HepG2 (cell line): ENCODE measurements around the gene NEDD8. TPM values are rescaled to one million over a fixed set of nuclear protein-coding genes. Genes with fewer than 3 reads are reported as not detected.

Experiments
- DR1 ChIP-seq: sonication (generic); formaldehyde crosslinking; IDR thresholded peaks from 2 replicates; pipeline ENCODE4 v1.8.0; 2021; ENCODE audit warnings: mild to moderate bottlenecking, missing genetic modification reagents, inconsistent platforms
- ELF3 ChIP-seq: IDR thresholded peaks from 2 replicates; pipeline ENCODE4 v1.6.1; 2016; ENCODE audit warnings: missing genetic modification reagents, missing compliant biosample characterization
- FOSL2 ChIP-seq: sonication (generic); formaldehyde crosslinking; IDR thresholded peaks from 2 replicates; pipeline ENCODE4 v1.4.0; 2020; ENCODE audit warnings: missing genetic modification reagents
- FOXC1 ChIP-seq: sonication (generic); formaldehyde crosslinking; IDR thresholded peaks from 2 replicates; pipeline ENCODE4 v1.8.0; 2022; ENCODE audit warnings: mild to moderate bottlenecking, missing genetic modification reagents, borderline replicate concordance
- GABPB1 ChIP-seq: IDR thresholded peaks from 2 replicates; pipeline ENCODE4 v1.6.1; 2016; ENCODE audit warnings: mild to moderate bottlenecking, missing genetic modification reagents, moderate library complexity, missing compliant biosample characterization
- GFI1 ChIP-seq: sonication (generic); formaldehyde crosslinking; IDR thresholded peaks from 2 replicates; pipeline ENCODE4 v1.5.0; 2020; ENCODE audit warnings: missing genetic modification reagents, mild to moderate bottlenecking, borderline replicate concordance
- GLMP ChIP-seq: sonication (generic); formaldehyde crosslinking; IDR thresholded peaks from 2 replicates; pipeline ENCODE4 v1.9.0; 2021; ENCODE audit warnings: missing genetic modification reagents, mild to moderate bottlenecking, borderline replicate concordance
- HDAC1 ChIP-seq: sonication (generic); formaldehyde crosslinking; IDR thresholded peaks from 2 replicates; pipeline ENCODE4 v1.5.1; 2020; ENCODE audit warnings: mild to moderate bottlenecking, missing genetic modification reagents
- KDM5A ChIP-seq: fragments of 200-600 bp; sonication (generic); IDR thresholded peaks from 2 replicates; pipeline ENCODE4 v1.7.0; 2018; ENCODE audit warnings: antibody characterized with exemption, mild to moderate bottlenecking, low read length, borderline replicate concordance
- KLF13 ChIP-seq: sonication (generic); formaldehyde crosslinking; IDR thresholded peaks from 2 replicates; pipeline ENCODE4 v1.4.0; 2020; ENCODE audit warnings: mild to moderate bottlenecking, missing genetic modification reagents
- ONECUT2 ChIP-seq: sonication (generic); formaldehyde crosslinking; IDR thresholded peaks from 2 replicates; pipeline ENCODE4 v1.4.0; 2020; ENCODE audit warnings: missing genetic modification reagents
- PHF8 ChIP-seq: sonication (generic); formaldehyde crosslinking; IDR thresholded peaks from 2 replicates; pipeline ENCODE4 v1.5.0; 2020; ENCODE audit warnings: missing genetic modification reagents
- POGK ChIP-seq: sonication (generic); formaldehyde crosslinking; conservative IDR thresholded peaks from 2 replicates; pipeline ENCODE4 v1.8.0; 2022; ENCODE audit warnings: mild to moderate bottlenecking, moderate library complexity, missing genetic modification reagents
- PRDM4 ChIP-seq: sonication (generic); formaldehyde crosslinking; IDR thresholded peaks from 2 replicates; pipeline ENCODE4 v1.9.0; 2021; ENCODE audit warnings: missing genetic modification reagents, borderline replicate concordance
- SETDB1 ChIP-seq: sonication (generic); formaldehyde crosslinking; IDR thresholded peaks from 2 replicates; pipeline ENCODE4 v1.5.1; 2020; ENCODE audit warnings: missing genetic modification reagents, mild to moderate bottlenecking, borderline replicate concordance
- SIN3B ChIP-seq: fragments of 150-350 bp; IDR thresholded peaks from 2 replicates; pipeline ENCODE4 v1.6.1; 2014; ENCODE audit warnings: low read length
- ZBTB14 ChIP-seq: sonication (generic); formaldehyde crosslinking; IDR thresholded peaks from 2 replicates; pipeline ENCODE4 v1.4.0; 2020; ENCODE audit warnings: missing genetic modification reagents
- ZNF296 ChIP-seq: sonication (generic); formaldehyde crosslinking; conservative IDR thresholded peaks from 2 replicates; pipeline ENCODE4 v1.5.0; 2020; ENCODE audit warnings: mild to moderate bottlenecking, missing genetic modification reagents
- ZNF501 ChIP-seq: sonication (generic); formaldehyde crosslinking; IDR thresholded peaks from 2 replicates; pipeline ENCODE4 v1.5.1; 2020; ENCODE audit warnings: mild to moderate bottlenecking, moderate library complexity, missing genetic modification reagents
- ZXDC ChIP-seq: sonication (generic); formaldehyde crosslinking; IDR thresholded peaks from 2 replicates; pipeline ENCODE4 v1.5.0; 2020; ENCODE audit warnings: mild to moderate bottlenecking, missing genetic modification reagents
- polyA plus RNA-seq, 8 experiments: library from polyadenylated mRNA; depleted of rRNA in 3 of 8; stranded (reverse) in 7 of 8; unstranded in 1 of 8; fragments of >200 nt; fragmentation: Illumina TruSeq in 4 of 8; extraction: Trizol in 4 of 8; gene quantifications; 2 replicates each; pipeline versions ENCODE4 v1.2.1 to v1.2.3, GENCODE V29; 2011 to 2016; ENCODE audit warnings: low read depth in 4 of 8, missing spikeins in 1 of 8, mixed read lengths in 1 of 8; ENCODE audit not compliant: insufficient read depth in 1 of 8
- total RNA-seq, 5 experiments: library from RNA; depleted of rRNA; stranded (reverse); fragments of >200 nt; fragmentation: Illumina TruSeq; extraction: Trizol; gene quantifications; 2 replicates each; pipeline ENCODE4 v1.2.3, GENCODE V29; 2016; ENCODE audit warnings: low read depth in 1 of 5

The NEDD8 gene
- total and polyA plus RNA-seq, 2 of the 13 experiments (the other 11 are each of a cell fraction or from before 2014, with no cell fraction given), result 535 to 713 TPM

GRCh38 chr14:24215495-24216344 lies 16.4 kb downstream of the NEDD8 start, which contains the start of gene MDP1 (continued):
- no peak; the same call in 1 of the 2 replicates for TF ChIP-seq DR1 (CRISPR knock-in tag)
- TF ChIP-seq PRDM4 (CRISPR knock-in tag), result peak; percentile 81; the same call in 1 of the 2 replicates
- no peak for TF ChIP-seq ZNF296 (CRISPR knock-in tag)
- peak; percentile 85 for TF ChIP-seq GFI1 (CRISPR knock-in tag)
- TF ChIP-seq ZNF501, result peak; percentile 99
- no peak for TF ChIP-seq SETDB1 (CRISPR knock-in tag)
- TF ChIP-seq ZXDC, result no peak
- peak; percentile 95 for TF ChIP-seq ELF3 (CRISPR knock-in tag)
- TF ChIP-seq KLF13, result no peak; the same call in 1 of the 2 replicates
- peak; percentile 31; the same call in 1 of the 2 replicates for TF ChIP-seq ONECUT2 (CRISPR knock-in tag)
- TF ChIP-seq POGK (CRISPR knock-in tag), result peak; percentile 98
- TF ChIP-seq HDAC1 (CRISPR knock-in tag), result no peak
- no peak for TF ChIP-seq ZBTB14 (CRISPR knock-in tag)
- TF ChIP-seq KDM5A, result peak; percentile 93
- peak; percentile 99 for TF ChIP-seq PHF8
- TF ChIP-seq SIN3B, result peak; percentile 82
- TF ChIP-seq GLMP, result no peak
- peak; percentile 98 for TF ChIP-seq FOXC1 (CRISPR knock-in tag)
- peak; percentile 95 for TF ChIP-seq GABPB1 (CRISPR knock-in tag)
- peak; percentile 91 for TF ChIP-seq FOSL2 (CRISPR knock-in tag)
